GOT3 (cell line): ENCODE results near the gene LYRM2.
"Not testable (repeated sequence)": the region's sequence is repeated elsewhere in the genome, so short reads cannot be mapped to it uniquely, and the experiment has no call there.

ENCODE experiments used
- DNase-seq: peaks from one replicate; lab custom pipeline; 2025; ENCODE audit warnings: mixed read lengths; lab: John Stamatoyannopoulos, UW

Gene LYRM2

GRCh38 chr6:89644864-89645263, 6.3 kb upstream of the LYRM2 start:
- no peak for DNase-seq

DNA sequence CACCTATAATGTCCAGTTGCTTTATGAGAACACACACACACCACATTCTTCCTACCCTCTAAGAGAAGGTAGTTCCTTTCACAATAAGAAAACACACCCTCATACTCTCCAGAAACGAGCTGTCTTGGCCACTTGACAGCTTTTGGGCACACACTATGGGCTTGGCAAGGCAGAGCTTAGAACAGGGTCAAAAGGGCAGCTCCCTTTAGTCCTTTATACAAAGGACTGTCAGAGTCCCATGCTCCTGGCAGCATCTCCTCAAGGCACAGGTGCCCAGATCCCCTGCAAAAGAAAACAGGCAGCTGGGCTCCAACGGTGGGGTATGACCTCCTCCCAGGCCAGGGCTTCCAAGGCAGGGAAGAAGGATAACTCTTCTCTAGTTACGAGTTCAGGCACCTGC, 4.9 kb upstream of the LYRM2 start:
- no peak for DNase-seq

GRCh38 chr6:89642956-89643355, 4.4 kb upstream of the LYRM2 start:
- no peak for DNase-seq

DNA sequence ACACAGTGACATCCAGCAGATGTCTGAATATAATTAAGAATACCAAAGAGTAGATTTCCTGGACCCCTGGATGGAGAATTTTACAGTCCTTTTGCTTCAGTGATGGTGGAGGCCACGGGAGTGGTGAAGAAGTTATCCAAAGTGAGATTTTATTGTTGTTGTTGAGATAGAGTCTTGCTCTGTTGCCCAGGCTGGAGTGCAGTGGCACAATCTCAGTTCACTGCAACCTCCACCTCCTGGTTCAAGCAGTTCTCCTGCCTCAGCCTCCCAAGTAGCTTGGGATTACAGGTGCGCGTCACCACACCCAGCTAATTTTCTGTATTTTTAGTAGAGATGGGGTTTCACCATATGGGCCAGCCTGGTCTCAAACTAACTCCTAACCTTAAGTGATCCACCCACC, 3.0 kb upstream of the LYRM2 start:
- not testable (repeated sequence) for DNase-seq

- DNase-seq: no peak
These were observed 2.3 kb upstream of the LYRM2 start for GRCh38 chr6:89640804-89641203.

DNA sequence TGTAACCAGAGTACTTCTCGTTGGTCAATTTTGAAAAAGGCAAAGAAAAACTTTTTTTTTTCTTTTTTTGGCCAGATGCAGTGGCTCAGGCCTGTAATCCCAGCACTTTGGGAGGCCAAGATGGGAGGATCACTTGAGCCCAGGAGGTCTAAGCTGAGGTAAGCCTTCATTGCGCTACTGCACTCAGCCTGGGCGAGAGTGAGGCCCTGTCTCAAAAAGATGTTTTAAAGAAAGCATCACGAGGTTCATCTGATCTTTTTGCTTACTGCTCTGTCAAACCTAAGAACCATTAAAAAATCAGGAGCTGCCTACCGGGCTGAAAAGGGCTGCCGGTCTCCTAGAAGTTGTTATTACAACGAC, 607 bp downstream of the LYRM2 start:
- no peak for DNase-seq

DNA sequence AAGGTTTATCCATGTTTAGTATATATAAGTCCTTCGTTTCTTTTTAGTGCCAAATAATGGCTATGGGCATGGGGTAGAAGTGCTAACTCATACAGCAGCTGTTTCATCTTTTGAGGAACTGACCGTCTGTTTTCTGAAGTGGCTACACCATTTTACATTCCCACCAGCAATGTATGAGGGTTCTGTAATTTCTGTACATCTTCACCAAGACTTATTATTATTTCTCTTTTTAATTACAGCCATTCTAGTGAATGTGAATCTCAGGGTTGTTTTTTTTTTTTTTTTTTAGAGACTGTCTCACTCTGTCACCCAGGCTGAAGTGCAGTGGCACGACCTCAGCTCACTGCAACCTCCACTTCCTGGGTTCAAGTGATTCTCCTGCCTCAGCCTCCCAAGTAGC, 2.1 kb downstream of the LYRM2 start:
- DNase-seq: not testable (repeated sequence)

GRCh38 chr6:89630488-89630887, 8.1 kb downstream of the LYRM2 start:
- DNase-seq: no peak

GRCh38 chr6:89623749-89624148, 14.8 kb downstream of the LYRM2 start:
- no peak for DNase-seq

GRCh38 chr6:89619567-89619966, 19.0 kb downstream of the LYRM2 start:
- no peak for DNase-seq

- no peak for DNase-seq
These were observed 20.5 kb downstream of the LYRM2 start for GRCh38 chr6:89618026-89618425.

DNA sequence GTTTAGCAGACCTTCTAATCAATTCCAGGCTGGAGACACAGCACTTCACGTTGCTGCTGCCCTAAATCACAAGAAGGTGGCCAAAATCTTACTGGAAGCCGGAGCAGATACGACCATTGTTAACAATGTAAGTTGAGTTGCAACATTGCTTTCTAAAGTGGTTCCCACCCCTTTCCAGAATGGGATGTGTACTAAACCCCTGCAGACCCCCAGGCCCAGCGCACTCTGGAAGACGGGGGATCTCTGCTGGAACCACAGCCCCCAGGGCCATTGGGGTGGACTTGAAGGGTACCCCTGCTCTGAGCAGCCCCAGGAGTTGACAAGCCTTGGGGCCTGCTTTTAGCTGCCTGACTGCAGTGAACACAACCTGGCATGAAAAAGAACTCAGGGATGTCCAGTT, 22.0 kb downstream of the LYRM2 start:
- no peak for DNase-seq

DNA sequence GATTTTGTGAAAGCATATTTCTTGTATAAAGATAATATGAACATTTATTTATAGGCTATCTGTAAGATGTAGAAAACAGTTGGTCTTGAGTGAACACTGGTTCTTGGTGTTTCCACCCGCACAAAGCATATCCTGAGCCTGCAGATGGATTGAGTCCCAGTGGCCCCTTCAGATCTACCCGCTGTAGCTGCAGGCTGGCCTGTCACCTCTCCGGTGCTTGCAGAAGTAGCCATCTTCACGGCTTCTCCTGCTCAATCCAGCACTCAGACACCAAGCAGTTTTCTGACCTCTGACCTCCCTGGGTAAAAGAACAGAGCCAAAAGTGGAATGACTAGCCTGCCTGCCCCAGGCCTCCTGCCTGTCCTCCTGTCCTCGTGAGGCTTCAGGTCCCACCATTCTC, 22.7 kb downstream of the LYRM2 start:
- DNase-seq: no peak

GRCh38 chr6:89613790-89614189, 24.8 kb downstream of the LYRM2 start:
- DNase-seq: no peak

- no peak for DNase-seq
These were observed 26.4 kb downstream of the LYRM2 start for GRCh38 chr6:89612121-89612520.

DNA sequence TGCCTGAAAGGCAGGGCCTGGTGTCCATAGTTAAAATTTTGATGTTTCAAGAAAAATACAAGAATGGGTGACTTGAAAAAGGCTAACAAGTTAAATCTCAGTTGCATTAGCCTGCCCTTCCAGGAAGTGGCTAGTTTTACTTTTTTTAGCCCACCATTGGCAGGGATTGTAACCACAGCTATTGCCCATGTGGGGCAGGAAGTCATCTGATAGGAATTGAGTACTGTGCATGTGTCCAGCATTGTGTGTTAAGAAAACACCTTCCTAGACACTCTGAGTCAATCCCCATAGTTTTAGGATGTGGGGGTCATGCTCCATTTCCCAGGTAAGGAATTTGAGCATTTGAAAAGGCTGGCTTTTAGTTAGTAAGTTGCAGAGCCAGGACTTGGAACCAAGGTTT, 26.9 kb downstream of the LYRM2 start:
- no peak for DNase-seq

DNA sequence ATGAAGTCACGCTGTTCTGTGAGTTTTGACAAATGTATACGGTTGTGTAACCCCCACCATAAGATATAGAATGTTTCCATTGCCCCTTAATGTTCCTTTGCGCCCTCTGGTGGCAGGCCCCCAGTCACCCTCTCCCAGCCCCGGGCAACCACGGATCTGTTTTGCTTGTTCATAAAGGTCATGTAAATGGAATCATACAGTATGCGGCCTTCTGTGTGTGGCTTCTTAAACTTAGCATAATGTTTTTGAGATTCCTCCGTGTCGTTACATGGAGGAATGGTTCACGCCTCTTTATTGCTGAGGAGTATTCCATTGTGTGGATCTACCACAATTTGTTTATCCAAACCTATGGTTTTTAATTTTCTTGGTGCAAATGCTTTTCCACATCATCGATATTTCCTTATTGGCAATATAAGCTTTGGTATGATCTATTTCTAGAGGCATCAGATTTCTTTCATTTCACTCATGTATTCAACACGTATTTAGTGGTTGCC, 28.4 kb downstream of the LYRM2 start:
- DNase-seq: no peak

- no peak for DNase-seq
These were observed 32.7 kb downstream of the LYRM2 start for GRCh38 chr6:89605861-89606260.

DNA sequence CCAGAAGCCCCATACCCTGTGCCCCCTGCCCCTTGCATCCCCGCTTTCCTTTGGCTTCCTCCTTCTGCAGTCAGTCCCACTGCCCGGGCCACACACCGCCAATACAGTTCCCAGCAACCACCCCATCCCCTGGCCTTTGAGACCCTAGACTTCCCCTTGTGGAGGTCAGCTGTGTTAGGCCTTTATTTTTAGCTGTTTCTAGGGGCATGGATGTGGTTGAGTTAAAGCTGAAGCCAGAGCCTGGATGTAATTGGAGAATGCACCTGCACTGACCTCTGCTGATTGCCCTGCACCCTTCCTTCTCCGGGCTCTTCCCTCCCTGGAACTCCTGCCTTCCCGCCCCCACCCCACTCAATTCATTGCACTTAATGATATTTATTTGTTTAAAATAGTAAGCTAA, 33.9 kb downstream of the LYRM2 start:
- DNase-seq: no peak

GRCh38 chr6:89602166-89602565, 36.4 kb downstream of the LYRM2 start:
- DNase-seq: no peak

DNA sequence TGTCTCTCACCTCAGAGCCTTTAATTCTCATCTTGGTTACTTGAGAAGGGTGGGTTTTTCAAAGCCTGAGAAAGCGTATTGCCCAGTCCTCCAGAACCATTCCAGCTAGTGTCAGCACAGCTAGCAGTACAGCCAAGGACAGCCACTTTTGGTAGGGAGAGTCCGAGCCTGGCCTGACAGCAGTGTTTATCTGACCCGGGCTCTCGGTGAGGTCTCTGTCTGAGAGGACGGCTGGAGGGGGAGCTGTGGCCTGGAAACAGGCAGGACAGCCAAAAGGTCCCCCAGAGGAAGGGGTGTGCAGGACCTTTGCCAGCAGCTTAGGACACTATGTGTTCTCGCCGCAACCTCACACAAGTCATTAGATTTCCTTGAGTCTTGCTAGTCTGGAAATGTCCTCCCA, 38.8 kb downstream of the LYRM2 start:
- no peak for DNase-seq

GRCh38 chr6:89597988-89598387, 40.6 kb downstream of the LYRM2 start:
- DNase-seq: no peak

DNA sequence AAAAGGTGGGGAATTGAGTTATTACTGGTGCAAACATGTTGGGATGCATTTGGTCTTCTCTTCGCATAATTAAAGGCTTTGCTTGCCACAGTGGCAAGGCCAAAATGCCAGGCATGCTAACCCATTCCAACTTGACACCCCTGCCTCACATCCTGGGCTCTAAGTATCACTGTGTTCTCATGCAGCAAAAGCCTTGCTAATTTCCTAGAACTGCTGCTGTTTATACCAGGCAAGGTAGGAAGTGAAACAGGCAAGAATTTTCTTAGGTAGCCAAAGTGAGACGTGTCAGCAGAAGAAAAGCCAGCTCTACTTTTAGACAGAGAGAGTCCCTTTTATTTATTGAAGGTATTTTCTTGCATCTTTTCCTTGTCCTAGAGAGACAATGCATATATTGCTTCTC, 41.2 kb downstream of the LYRM2 start:
- no peak for DNase-seq

- DNase-seq: no peak
These were observed 42.1 kb downstream of the LYRM2 start for GRCh38 chr6:89596484-89596883.

DNA sequence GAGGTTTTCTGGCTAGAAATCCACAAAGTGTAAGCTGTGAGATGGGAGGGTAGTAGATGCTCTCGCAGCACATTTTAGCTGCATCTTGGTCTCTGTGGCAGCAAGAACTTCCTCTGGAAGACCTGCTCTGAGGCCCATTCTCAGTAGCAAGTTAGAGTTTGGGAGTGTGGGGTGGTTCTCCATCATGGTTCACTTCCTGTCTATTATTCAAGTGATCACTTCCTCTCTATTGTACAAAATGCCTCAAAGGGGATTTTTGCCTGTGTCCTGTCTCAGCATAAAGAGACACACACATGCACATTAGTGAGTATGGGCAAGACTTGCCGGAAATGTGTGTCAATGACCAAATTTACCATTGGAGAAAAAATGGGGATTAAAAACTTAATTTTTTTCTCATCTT, 42.5 kb downstream of the LYRM2 start:
- no peak for DNase-seq
